H1 (cell line): ENCODE measurements around the gene FUT6. TPM values are rescaled to one million over a fixed set of nuclear protein-coding genes. Genes with fewer than 3 reads are reported as not detected.

ENCODE experiments used
- CTCF ChIA-PET: fragments of 300-600 bp; sonication (Branson Sonifier 250); formaldehyde crosslinking; loops from one replicate; lab custom pipeline; 2021; ENCODE audit not compliant: partially characterized antibody; lab: Charles Lee
- POLR2A ChIA-PET: fragments of 300-600 bp; sonication (Branson Sonifier 250); formaldehyde crosslinking; loops from one replicate; lab custom pipeline; 2021; ENCODE audit warnings: inconsistent platforms; ENCODE audit not compliant: partially characterized antibody; lab: Charles Lee
- DNase-seq, 2 experiments: peaks; one replicate each; pipeline versions ENCODE4 v3.0.0 to v3.0.0-alpha.2; 2010 to 2022; ENCODE audit warnings: low spot score in 2 of 2, low read depth in 1 of 2, mixed read lengths in 1 of 2
- FAIRE-seq: peaks from 2 replicates; lab custom pipeline; 2011; peaks lifted over from hg19 to GRCh38; lab: Jason Lieb, UNC
- H2AFZ ChIP-seq: 2 replicates; pipeline ENCODE4 v1.8.1; 2012; ENCODE audit warnings: low read length, inconsistent platforms
- H2AK5ac ChIP-seq: 2 replicates; pipeline ENCODE4 v1.6.1; 2013; ENCODE audit warnings: low read depth, low read length
- H2BK120ac ChIP-seq: replicated peaks from 2 replicates; pipeline ENCODE3; 2013; ENCODE audit warnings: low read depth, low read length, inconsistent platforms
- H2BK12ac ChIP-seq: 2 replicates; pipeline ENCODE4 v1.6.1; 2013; ENCODE audit warnings: low read depth, low read length
- H2BK15ac ChIP-seq: 2 replicates; pipeline ENCODE4 v1.6.1; 2013; ENCODE audit warnings: low read length
- H2BK20ac ChIP-seq: 2 replicates; pipeline ENCODE4 v1.6.1; 2013; ENCODE audit warnings: low read length
- H2BK5ac ChIP-seq: 2 replicates; pipeline ENCODE4 v1.6.1; 2013; ENCODE audit warnings: low read depth, low read length
- H3K14ac ChIP-seq: 2 replicates; pipeline ENCODE4 v1.6.1; 2013; ENCODE audit warnings: inconsistent platforms; ENCODE audit not compliant: insufficient read length
- H3K18ac ChIP-seq: 2 replicates; pipeline ENCODE4 v1.6.1; 2013; ENCODE audit warnings: low read length; ENCODE audit errors: extremely low read depth
- H3K23ac ChIP-seq: 2 replicates; pipeline ENCODE4 v1.6.1; 2013; ENCODE audit warnings: inconsistent platforms; ENCODE audit not compliant: insufficient read length
- H3K23me2 ChIP-seq: 2 replicates; pipeline ENCODE4 v1.6.1; 2013; ENCODE audit warnings: low read depth, low read length
- H3K27ac ChIP-seq: 2 replicates; pipeline ENCODE4 v1.6.1; 2011; ENCODE audit warnings: low read depth, low read length, inconsistent platforms
- H3K27me3 ChIP-seq, 4 experiments: replicated peaks in 1 of 4; 1 replicate in 1 of 4; 2 replicates in 3 of 4; pipeline versions ENCODE4 v1.6.1 to v1.8.1; 2011 to 2013; ENCODE audit warnings: low read length in 3 of 4, mild to moderate bottlenecking in 3 of 4, inconsistent platforms in 2 of 4, mixed read lengths in 2 of 4, moderate library complexity in 1 of 4; ENCODE audit not compliant: control insufficient read depth in 3 of 4, insufficient read depth in 3 of 4; ENCODE audit errors: extremely low read depth in 1 of 4
- H3K36me3 ChIP-seq, 4 experiments: 2 replicates each; pipeline versions ENCODE4 v1.6.1 to v1.8.1; 2011 to 2013; ENCODE audit warnings: mild to moderate bottlenecking in 4 of 4, low read length in 3 of 4, moderate library complexity in 2 of 4, control low read depth in 1 of 4, inconsistent platforms in 1 of 4; ENCODE audit not compliant: insufficient read depth in 4 of 4, control insufficient read depth in 2 of 4
- H3K4ac ChIP-seq: replicated peaks from 2 replicates; pipeline ENCODE3; 2013; ENCODE audit warnings: low read length, low read depth, mixed read lengths, inconsistent platforms; ENCODE audit not compliant: insufficient read length
- H3K4me1 ChIP-seq, 4 experiments: replicated peaks in 1 of 4; 1 replicate in 1 of 4; 2 replicates in 3 of 4; pipeline versions ENCODE4 v1.6.1 to v1.8.1; 2011 to 2013; ENCODE audit warnings: low read length in 3 of 4, inconsistent platforms in 2 of 4, mixed read lengths in 1 of 4; ENCODE audit not compliant: insufficient read depth in 4 of 4, control insufficient read depth in 3 of 4
- H3K4me2 ChIP-seq, 2 experiments: 2 replicates each; pipeline versions ENCODE4 v1.6.1 to v1.8.1; 2011 to 2013; ENCODE audit warnings: low read depth in 2 of 2, low read length in 2 of 2, control low read depth in 1 of 2, inconsistent platforms in 1 of 2, mild to moderate bottlenecking in 1 of 2; ENCODE audit not compliant: insufficient read depth in 1 of 2
- H3K4me3 ChIP-seq, 4 experiments: fragments of 200-600, 300-600 bp in 1 of 4; sonication (generic), shearing (Covaris generic), sonication (Bioruptor Twin) in 1 of 4; 2 replicates each; pipeline versions ENCODE4 v1.5.1 to v1.8.1; 2011 to 2016; ENCODE audit warnings: low read length in 4 of 4, low read depth in 3 of 4, control low read depth in 2 of 4, inconsistent platforms in 2 of 4, mild to moderate bottlenecking in 2 of 4, mixed read lengths in 1 of 4, moderate library complexity in 1 of 4; ENCODE audit not compliant: insufficient read depth in 2 of 4; ENCODE audit errors: extremely low read depth in 1 of 4
- H3K56ac ChIP-seq: replicated peaks from 2 replicates; pipeline ENCODE3; 2013; ENCODE audit warnings: low read depth, mild to moderate bottlenecking, mixed read lengths, low read length, inconsistent platforms; ENCODE audit not compliant: insufficient read length
- H3K79me1 ChIP-seq: 2 replicates; pipeline ENCODE4 v1.6.1; 2013; ENCODE audit warnings: low read depth, low read length, control low read depth
- H3K79me2 ChIP-seq, 2 experiments: 2 replicates each; pipeline versions ENCODE4 v1.6.1 to v1.8.1; 2012 to 2013; ENCODE audit warnings: low read length in 2 of 2, mild to moderate bottlenecking in 2 of 2, inconsistent platforms in 1 of 2; ENCODE audit not compliant: insufficient read depth in 2 of 2, control insufficient read depth in 1 of 2
- H3K9ac ChIP-seq, 4 experiments: replicated peaks in 1 of 4; 1 replicate in 1 of 4; 2 replicates in 3 of 4; pipeline versions ENCODE4 v1.6.1 to v1.8.1; 2011 to 2013; ENCODE audit warnings: low read depth in 3 of 4, low read length in 3 of 4, control low read depth in 2 of 4, mild to moderate bottlenecking in 2 of 4, moderate library complexity in 2 of 4, inconsistent platforms in 1 of 4; ENCODE audit errors: extremely low read depth in 1 of 4
- H3K9me3 ChIP-seq, 2 experiments: 2 replicates each; pipeline versions ENCODE4 v1.6.1 to v1.8.1; 2012 to 2013; ENCODE audit warnings: mild to moderate bottlenecking in 2 of 2, moderate library complexity in 2 of 2, control low read depth in 1 of 2, inconsistent platforms in 1 of 2, low read depth in 1 of 2, low read length in 1 of 2, mixed read lengths in 1 of 2; ENCODE audit not compliant: insufficient read depth in 2 of 2
- H4K20me1 ChIP-seq, 2 experiments: replicated peaks in 1 of 2; 2 replicates each; pipeline versions ENCODE3 to v1.8.1; 2011 to 2013; ENCODE audit warnings: inconsistent platforms in 2 of 2, low read length in 2 of 2, mild to moderate bottlenecking in 1 of 2; ENCODE audit not compliant: insufficient read depth in 2 of 2, control insufficient read depth in 1 of 2
- H4K5ac ChIP-seq: 2 replicates; pipeline ENCODE4 v1.6.1; 2013; ENCODE audit warnings: low read length, low read depth, mixed read lengths, inconsistent platforms; ENCODE audit not compliant: insufficient read length
- H4K8ac ChIP-seq: 2 replicates; pipeline ENCODE4 v1.8.0; 2013; ENCODE audit warnings: mild to moderate bottlenecking, moderate library complexity, low read length, inconsistent platforms; ENCODE audit not compliant: insufficient read depth; ENCODE audit errors: extremely low read depth
- H4K91ac ChIP-seq: replicated peaks from 2 replicates; pipeline ENCODE3; 2013; ENCODE audit warnings: low read length, mixed read lengths, inconsistent platforms; ENCODE audit not compliant: insufficient read length
- ASH2L ChIP-seq: fragments of 200-600, 300-600 bp; sonication (generic); IDR thresholded peaks from one replicate; pipeline ENCODE4 v1.7.1; 2017; ENCODE audit warnings: low read length
- CBX8 ChIP-seq: fragments of 300-800, 300-1000 bp; sonication (generic); IDR thresholded peaks from 2 replicates; pipeline ENCODE4 v1.7.1; 2016; ENCODE audit warnings: low read depth, low read length, borderline replicate concordance
- EGR1 ChIP-seq: IDR thresholded peaks from 2 replicates; pipeline ENCODE4 v1.6.1; 2011; ENCODE audit warnings: low read depth, low read length, borderline replicate concordance
- GABPA ChIP-seq: IDR thresholded peaks from 2 replicates; pipeline ENCODE4 v1.6.1; 2011; ENCODE audit warnings: mild to moderate bottlenecking, low read length, moderate library complexity, borderline replicate concordance; ENCODE audit not compliant: insufficient read depth
- GTF2F1 ChIP-seq: IDR thresholded peaks from 2 replicates; pipeline ENCODE4 v1.6.1; 2012; ENCODE audit warnings: low read depth, low read length, improper control_type of control experiment, borderline replicate concordance
- KDM4A ChIP-seq: IDR thresholded peaks from one replicate; pipeline ENCODE4 v1.7.1; 2012; ENCODE audit warnings: low read depth, mild to moderate bottlenecking, moderate library complexity, low read length, inconsistent platforms; ENCODE audit not compliant: severe bottlenecking
- POLR2AphosphoS5 ChIP-seq: IDR thresholded peaks from 2 replicates; pipeline ENCODE4 v1.6.1; 2011; ENCODE audit warnings: low read depth, low read length
- RBBP5 ChIP-seq: IDR thresholded peaks from 2 replicates; pipeline ENCODE4 v1.7.1; 2012; ENCODE audit warnings: low read depth, mild to moderate bottlenecking, inconsistent platforms, low read length, moderate library complexity, borderline replicate concordance
- SP1 ChIP-seq: IDR thresholded peaks from 2 replicates; pipeline ENCODE4 v1.6.1; 2011; ENCODE audit warnings: low read depth, low read length
- ZNF274 ChIP-seq: IDR thresholded peaks from 2 replicates; pipeline ENCODE4 v1.7.0; 2012; ENCODE audit warnings: low read length, borderline replicate concordance; ENCODE audit errors: extremely low read depth
- WGBS, 2 experiments: shearing (Covaris generic) in 1 of 2; methylation state at CpG; one replicate each; pipeline versions ENCODE4 v1.1.6 to v1.1.7; 2013 to 2015; ENCODE audit warnings: low lambda C conversion rate in 2 of 2, mixed read lengths in 2 of 2, inconsistent platforms in 1 of 2, low coverage in 1 of 2, missing lambda C conversion rate in 1 of 2; ENCODE audit not compliant: insufficient replicate concordance in 2 of 2, insufficient coverage in 1 of 2, insufficient read length in 1 of 2; ENCODE audit errors: extremely low coverage in 1 of 2, missing lambda C conversion rate in 1 of 2; 5-methylcytosine and 5-hydroxymethylcytosine counted together
- polyA plus RNA-seq, 7 experiments: library from polyadenylated mRNA; depleted of rRNA in 3 of 7; stranded (reverse) in 5 of 7; unstranded in 2 of 7; fragments of >200 nt in 5 of 7; fragments of 200-250 nt in 2 of 7; gene quantifications; 1 replicate in 5 of 7; 2 replicates in 1 of 7; 4 replicates in 1 of 7; pipeline versions ENCODE4 v1.2.1 to v1.2.3, GENCODE V29; 2011 to 2013; ENCODE audit warnings: missing spikeins in 2 of 7, mixed read lengths in 2 of 7
- total RNA-seq: library from RNA; stranded (reverse); fragmentation: NEBNext Ultra II Directional; extraction: Animal tissue kit (Norgen Biotek cat#: 25700); gene quantifications from 2 replicates; pipeline ENCODE4 v1.2.1, GENCODE V29; 2021

FUT6 gene
- total and polyA plus RNA-seq, 2 of the 8 experiments (the other 6 are each of a cell fraction or from before 2014, with no cell fraction given) = not detected

- TF ChIP-seq GABPA (no peak), KDM4A (no peak), SP1 (no peak), ASH2L (no peak), RBBP5 (no peak), CBX8 (no peak), EGR1 (no peak), ZNF274 (no peak), GTF2F1 (no peak), POLR2AphosphoS5 (no peak)
- no peak overlapping the region for H3K4me2 ChIP-seq
- DNase-seq (no peak), FAIRE-seq (no peak)
- H3K4me3 ChIP-seq = no peak overlapping the region
- no peaks in the 10 kb centered on the region for H3K79me1 ChIP-seq
- no peaks in the 10 kb centered on the region; a peak in 1 of 7 replicates for H3K4me1 ChIP-seq
- no peak overlapping the region for H2BK15ac ChIP-seq
- no peaks in the 10 kb centered on the region for H3K9me3 ChIP-seq
- ChIA-PET CTCF (no interaction called here), POLR2A (interaction anchor here (1.2 kb wide), 1 partner anchor 40 kb away, joined by 5 read pairs; no protein-coding TSS in a partner anchor)
- H2AFZ ChIP-seq = no peak overlapping the region
- H4K5ac ChIP-seq = no peak overlapping the region
- H3K27ac ChIP-seq = no peak overlapping the region
- no peak overlapping the region; the same call in 1 of the 2 replicates for H4K8ac ChIP-seq
- no peak overlapping the region for H3K56ac ChIP-seq
- H2BK12ac ChIP-seq = no peak overlapping the region
- no peak overlapping the region for H3K18ac ChIP-seq
- no peak overlapping the region for H2BK20ac ChIP-seq
- H2BK120ac ChIP-seq = no peak overlapping the region
- H4K20me1 ChIP-seq = no peaks in the 10 kb centered on the region
- no peaks in the 10 kb centered on the region for H3K79me2 ChIP-seq
- H3K14ac ChIP-seq = no peak overlapping the region
- 87% methylated on average over 19 of the region's 31 CpGs; no CpG with 5 or more reads in 1 of the 2 experiments for WGBS, 2 experiments
- no peak overlapping the region for H3K23ac ChIP-seq
- H3K23me2 ChIP-seq = no peaks in the 10 kb centered on the region
- H4K91ac ChIP-seq = no peak overlapping the region
- H3K36me3 ChIP-seq = no peaks in the 10 kb centered on the region
- no peak overlapping the region for H3K9ac ChIP-seq
- no peak overlapping the region for H2BK5ac ChIP-seq
- H2AK5ac ChIP-seq = no peak overlapping the region
- H3K27me3 ChIP-seq = peaks cover 0 to 2% (median 1%) of the 10 kb centered on the region in 4 experiments; a peak in 2 of 7 replicates
- no peak overlapping the region for H3K4ac ChIP-seq
These were observed 28.0 kb upstream of the FUT6 start for GRCh38 chr19:5867201-5868136.
